ENCODE results near the gene TSC22D1. TPM values are rescaled to one million over a fixed set of nuclear protein-coding genes. Genes with fewer than 3 reads are reported as not detected.
"Not testable (repeated sequence)": the region's sequence is repeated elsewhere in the genome, so short reads cannot be mapped to it uniquely, and the experiment has no call there.

Gene TSC22D1
- total and polyA plus RNA-seq, 4 donors: 247 to 349 (median 291) TPM

- no peaks in the 10 kb centered on the region for H3K9me3 ChIP-seq (ENCODE audit: control insufficient read depth, insufficient read depth, low read length)
- peaks cover 25% of the 10 kb centered on the region for H3K4me1 ChIP-seq (ENCODE audit: control insufficient read depth, insufficient read depth, low read length)
- H3K27ac ChIP-seq (ENCODE audit: low read depth, low read length): peak overlapping the region; percentile 92
- H3K4me3 ChIP-seq (ENCODE audit: low read depth, low read length): peak overlapping the region; percentile 76
- no peaks in the 10 kb centered on the region for H3K27me3 ChIP-seq (ENCODE audit: control insufficient read depth, insufficient read depth, low read length)
- peaks cover 4% of the 10 kb centered on the region for H3K36me3 ChIP-seq (ENCODE audit: control insufficient read depth, insufficient read depth, low read length)
- DNase-seq (ENCODE audit: low read depth in 4 of 6, low spot score in 6 of 6): no peak
- WGBS (ENCODE audit: insufficient coverage): no CpG with 5 or more reads among the region's 1 CpG
Measured at GRCh38 chr13:44575035-44575434, 1.1 kb downstream of the TSC22D1 start.

- H3K9me3 ChIP-seq (ENCODE audit: control insufficient read depth, insufficient read depth, low read length): no peaks in the 10 kb centered on the region
- H3K27ac ChIP-seq (ENCODE audit: low read depth, low read length): no peak overlapping the region
- H3K4me3 ChIP-seq (ENCODE audit: low read depth, low read length): peak overlapping the region; percentile 76
- DNase-seq (ENCODE audit: low read depth in 4 of 6, low spot score in 6 of 6): no peak
- H3K27me3 ChIP-seq (ENCODE audit: control insufficient read depth, insufficient read depth, low read length): no peaks in the 10 kb centered on the region
- H3K36me3 ChIP-seq (ENCODE audit: control insufficient read depth, insufficient read depth, low read length): peaks cover 4% of the 10 kb centered on the region
- peaks cover 26% of the 10 kb centered on the region for H3K4me1 ChIP-seq (ENCODE audit: control insufficient read depth, insufficient read depth, low read length)
- 11% methylated on average over 1 of the region's 1 CpG for WGBS (ENCODE audit: insufficient coverage)
Measured at GRCh38 chr13:44574466-44574855, 1.7 kb downstream of the TSC22D1 start.

GRCh38 chr13:44573790-44574465, 2.2 kb downstream of the TSC22D1 start:
- Histone ChIP-seq H3K27ac (ENCODE audit: low read depth, low read length) (no peak overlapping the region), H3K27me3 (ENCODE audit: control insufficient read depth, insufficient read depth, low read length) (no peaks in the 10 kb centered on the region), H3K9me3 (ENCODE audit: control insufficient read depth, insufficient read depth, low read length) (no peaks in the 10 kb centered on the region), H3K36me3 (ENCODE audit: control insufficient read depth, insufficient read depth, low read length) (peaks cover 4% of the 10 kb centered on the region), H3K4me1 (ENCODE audit: control insufficient read depth, insufficient read depth, low read length) (peaks cover 26% of the 10 kb centered on the region), H3K4me3 (ENCODE audit: low read depth, low read length) (peak overlapping the region; percentile 76)
- peak in 3 of 6 donors; percentile 22 to 74 (median 47) for DNase-seq (ENCODE audit: low read depth in 4 of 6, low spot score in 6 of 6)
- WGBS (ENCODE audit: insufficient coverage): 33% methylated on average over 3 of the region's 4 CpGs

- Histone ChIP-seq H3K27me3 (ENCODE audit: control insufficient read depth, insufficient read depth, low read length) (no peaks in the 10 kb centered on the region), H3K4me3 (ENCODE audit: low read depth, low read length) (peak overlapping the region; percentile 76), H3K36me3 (ENCODE audit: control insufficient read depth, insufficient read depth, low read length) (peaks cover 4% of the 10 kb centered on the region), H3K4me1 (ENCODE audit: control insufficient read depth, insufficient read depth, low read length) (peaks cover 27% of the 10 kb centered on the region), H3K9me3 (ENCODE audit: control insufficient read depth, insufficient read depth, low read length) (no peaks in the 10 kb centered on the region), H3K27ac (ENCODE audit: low read depth, low read length) (no peak overlapping the region)
- 3% methylated on average over 7 of the region's 7 CpGs for WGBS (ENCODE audit: insufficient coverage)
- peak in 2 of 6 donors; percentile 32 to 79 for DNase-seq (ENCODE audit: low read depth in 4 of 6, low spot score in 6 of 6)
Measured at GRCh38 chr13:44573071-44573470, 3.1 kb downstream of the TSC22D1 start.

- H3K9me3 ChIP-seq (ENCODE audit: control insufficient read depth, insufficient read depth, low read length): no peaks in the 10 kb centered on the region
- no peaks in the 10 kb centered on the region for H3K27me3 ChIP-seq (ENCODE audit: control insufficient read depth, insufficient read depth, low read length)
- H3K36me3 ChIP-seq (ENCODE audit: control insufficient read depth, insufficient read depth, low read length): no peaks in the 10 kb centered on the region
- peaks cover 8% of the 10 kb centered on the region for H3K4me1 ChIP-seq (ENCODE audit: control insufficient read depth, insufficient read depth, low read length)
- no peak for DNase-seq (ENCODE audit: low read depth in 4 of 6, low spot score in 6 of 6)
- no peak overlapping the region for H3K4me3 ChIP-seq (ENCODE audit: low read depth, low read length)
- no peak overlapping the region for H3K27ac ChIP-seq (ENCODE audit: low read depth, low read length)
Measured at GRCh38 chr13:44566601-44567000, 9.5 kb downstream of the TSC22D1 start.

- no peaks in the 10 kb centered on the region for H3K27me3 ChIP-seq (ENCODE audit: control insufficient read depth, insufficient read depth, low read length)
- H3K36me3 ChIP-seq (ENCODE audit: control insufficient read depth, insufficient read depth, low read length): no peaks in the 10 kb centered on the region
- no peak for DNase-seq (ENCODE audit: low read depth in 4 of 6, low spot score in 6 of 6)
- 100% methylated on average over 1 of the region's 3 CpGs for WGBS (ENCODE audit: insufficient coverage)
- H3K9me3 ChIP-seq (ENCODE audit: control insufficient read depth, insufficient read depth, low read length): no peaks in the 10 kb centered on the region
- H3K4me1 ChIP-seq (ENCODE audit: control insufficient read depth, insufficient read depth, low read length): peaks cover 8% of the 10 kb centered on the region
- H3K27ac ChIP-seq (ENCODE audit: low read depth, low read length): no peak overlapping the region
- no peak overlapping the region for H3K4me3 ChIP-seq (ENCODE audit: low read depth, low read length)
Measured at GRCh38 chr13:44565881-44566280, 10.2 kb downstream of the TSC22D1 start.

GRCh38 chr13:44564936-44565335, 11.2 kb downstream of the TSC22D1 start:
- H3K9me3 ChIP-seq (ENCODE audit: control insufficient read depth, insufficient read depth, low read length): no peaks in the 10 kb centered on the region
- no peaks in the 10 kb centered on the region for H3K36me3 ChIP-seq (ENCODE audit: control insufficient read depth, insufficient read depth, low read length)
- no peak for DNase-seq (ENCODE audit: low read depth in 4 of 6, low spot score in 6 of 6)
- 100% methylated on average over 1 of the region's 2 CpGs for WGBS (ENCODE audit: insufficient coverage)
- H3K27ac ChIP-seq (ENCODE audit: low read depth, low read length): no peak overlapping the region
- H3K27me3 ChIP-seq (ENCODE audit: control insufficient read depth, insufficient read depth, low read length): no peaks in the 10 kb centered on the region
- no peak overlapping the region for H3K4me3 ChIP-seq (ENCODE audit: low read depth, low read length)
- H3K4me1 ChIP-seq (ENCODE audit: control insufficient read depth, insufficient read depth, low read length): peaks cover 4% of the 10 kb centered on the region

GRCh38 chr13:44562853-44563252, 13.3 kb downstream of the TSC22D1 start:
- H3K27me3 ChIP-seq (ENCODE audit: control insufficient read depth, insufficient read depth, low read length); H3K4me1 ChIP-seq (ENCODE audit: control insufficient read depth, insufficient read depth, low read length); H3K36me3 ChIP-seq (ENCODE audit: control insufficient read depth, insufficient read depth, low read length); DNase-seq (ENCODE audit: low read depth in 4 of 6, low spot score in 6 of 6); H3K4me3 ChIP-seq (ENCODE audit: low read depth, low read length); H3K9me3 ChIP-seq (ENCODE audit: control insufficient read depth, insufficient read depth, low read length); H3K27ac ChIP-seq (ENCODE audit: low read depth, low read length): not testable (repeated sequence)
- WGBS (ENCODE audit: insufficient coverage): 100% methylated on average over 1 of the region's 6 CpGs

- DNase-seq (ENCODE audit: low read depth in 4 of 6, low spot score in 6 of 6): no peak
- no peaks in the 10 kb centered on the region for H3K9me3 ChIP-seq (ENCODE audit: control insufficient read depth, insufficient read depth, low read length)
- peaks cover 6% of the 10 kb centered on the region for H3K36me3 ChIP-seq (ENCODE audit: control insufficient read depth, insufficient read depth, low read length)
- no peaks in the 10 kb centered on the region for H3K27me3 ChIP-seq (ENCODE audit: control insufficient read depth, insufficient read depth, low read length)
- no peak overlapping the region for H3K27ac ChIP-seq (ENCODE audit: low read depth, low read length)
- H3K4me1 ChIP-seq (ENCODE audit: control insufficient read depth, insufficient read depth, low read length): no peaks in the 10 kb centered on the region
- H3K4me3 ChIP-seq (ENCODE audit: low read depth, low read length): no peak overlapping the region
- WGBS (ENCODE audit: insufficient coverage): 100% methylated on average over 1 of the region's 2 CpGs
Measured at GRCh38 chr13:44561351-44561750, 14.8 kb downstream of the TSC22D1 start.

GRCh38 chr13:44557986-44558385, 18.1 kb downstream of the TSC22D1 start:
- WGBS (ENCODE audit: insufficient coverage): no CpG with 5 or more reads among the region's 2 CpGs
- no peak overlapping the region for H3K4me3 ChIP-seq (ENCODE audit: low read depth, low read length)
- peaks cover 11% of the 10 kb centered on the region for H3K36me3 ChIP-seq (ENCODE audit: control insufficient read depth, insufficient read depth, low read length)
- DNase-seq (ENCODE audit: low read depth in 4 of 6, low spot score in 6 of 6): no peak
- no peaks in the 10 kb centered on the region for H3K27me3 ChIP-seq (ENCODE audit: control insufficient read depth, insufficient read depth, low read length)
- H3K4me1 ChIP-seq (ENCODE audit: control insufficient read depth, insufficient read depth, low read length): no peaks in the 10 kb centered on the region
- H3K9me3 ChIP-seq (ENCODE audit: control insufficient read depth, insufficient read depth, low read length): no peaks in the 10 kb centered on the region
- no peak overlapping the region for H3K27ac ChIP-seq (ENCODE audit: low read depth, low read length)

All from spinal cord (tissue), 10 donors.